NCI-H1105 (cell line): ENCODE measurements around the gene YTHDC2.

Experiments
- DNase-seq: peaks from one replicate; lab custom pipeline; 2025; lab: John Stamatoyannopoulos, UW

The YTHDC2 gene

GRCh38 chr5:113520429-113520828 is 6.9 kb downstream of the YTHDC2 start:
- DNase-seq = no peak

GRCh38 chr5:113520899-113521298 is 7.4 kb downstream of the YTHDC2 start:
- no peak for DNase-seq

- DNase-seq = no peak
Measured at GRCh38 chr5:113523168-113523567, 9.7 kb downstream of the YTHDC2 start.

- no peak for DNase-seq
Measured at GRCh38 chr5:113524927-113525326, 11.4 kb downstream of the YTHDC2 start.

- no peak for DNase-seq
Measured at GRCh38 chr5:113526421-113526820, 12.9 kb downstream of the YTHDC2 start.

- no peak for DNase-seq
Measured at GRCh38 chr5:113527746-113528145, 14.3 kb downstream of the YTHDC2 start.

GRCh38 chr5:113531481-113532159 is 18.1 kb downstream of the YTHDC2 start:
- DNase-seq = no peak

GRCh38 chr5:113538313-113538712 is 24.8 kb downstream of the YTHDC2 start:
- no peak for DNase-seq

GRCh38 chr5:113546703-113547183 is 33.2 kb downstream of the YTHDC2 start:
- no peak for DNase-seq

- DNase-seq = no peak
Measured at GRCh38 chr5:113548396-113548795, 34.9 kb downstream of the YTHDC2 start.

- no peak for DNase-seq
Measured at GRCh38 chr5:113552137-113552536, 38.6 kb downstream of the YTHDC2 start.

GRCh38 chr5:113552620-113553019 is 39.1 kb downstream of the YTHDC2 start:
- no peak for DNase-seq

- DNase-seq = no peak
Measured at GRCh38 chr5:113562828-113563400, 49.4 kb downstream of the YTHDC2 start.

- DNase-seq = no peak
Measured at GRCh38 chr5:113569396-113569795, 55.9 kb downstream of the YTHDC2 start.

GRCh38 chr5:113572716-113573115 is 59.2 kb downstream of the YTHDC2 start:
- no peak for DNase-seq

GRCh38 chr5:113574417-113574816 is 60.9 kb downstream of the YTHDC2 start:
- DNase-seq = no peak

GRCh38 chr5:113575074-113575473 is 61.6 kb downstream of the YTHDC2 start:
- DNase-seq = no peak

- no peak for DNase-seq
Measured at GRCh38 chr5:113578091-113578490, 64.6 kb downstream of the YTHDC2 start.

GRCh38 chr5:113581388-113581787 is 67.9 kb downstream of the YTHDC2 start:
- no peak for DNase-seq

- DNase-seq = no peak
Measured at GRCh38 chr5:113598150-113598549, 84.7 kb downstream of the YTHDC2 start.

GRCh38 chr5:113598926-113599325 is 85.4 kb downstream of the YTHDC2 start:
- no peak for DNase-seq

- DNase-seq = no peak
Measured at GRCh38 chr5:113600255-113600905, 86.9 kb downstream of the YTHDC2 start.

GRCh38 chr5:113601423-113601822 is 87.9 kb downstream of the YTHDC2 start:
- DNase-seq = no peak
